Measurements from ENCODE around the gene KCNQ5. TPM values are rescaled to one million over a fixed set of nuclear protein-coding genes. Genes with fewer than 3 reads are reported as not detected.

The KCNQ5 gene
- polyA plus RNA-seq, 1 donor (not counting 4 experiments of a cell fraction or from before 2014, with no cell fraction given), result 3.4 TPM

- H3K36me3 ChIP-seq (ENCODE audit: control insufficient read depth in 2 of 2, extremely low read depth in 1 of 2, insufficient read depth in 2 of 2, low read length in 2 of 2), result no peaks in the 10 kb centered on the region
- H3K4me3 ChIP-seq (ENCODE audit: control insufficient read depth in 2 of 3, extremely low read depth in 1 of 3, insufficient read depth in 2 of 3, low read depth in 1 of 3, low read length in 3 of 3), result no peak overlapping the region
- H3K9me3 ChIP-seq (ENCODE audit: control insufficient read depth, low read depth, low read length), result no peaks in the 10 kb centered on the region
- dilution Hi-C loops (cut with MboI; ENCODE audit: extremely low pct_ligation_motif_present, low sequenced_read_pairs), result no loop called here
- no peaks in the 10 kb centered on the region for H3K9me1 ChIP-seq (ENCODE audit: control insufficient read depth, extremely low read depth, insufficient read depth, low read length)
- FAIRE-seq (peak; percentile 71), DNase-seq (ENCODE audit: low read depth, low spot score) (peak; percentile 17)
- H3K27me3 ChIP-seq (ENCODE audit: control insufficient read depth, extremely low read depth, insufficient read depth, low read length), result no peaks in the 10 kb centered on the region
- H3K27ac ChIP-seq (ENCODE audit: control insufficient read depth, insufficient read depth, low read length), result peak overlapping the region; percentile 50
- H3K79me2 ChIP-seq (ENCODE audit: control insufficient read depth, insufficient read depth, low read length), result no peaks in the 10 kb centered on the region
- no peak overlapping the region for H3K9ac ChIP-seq (ENCODE audit: control insufficient read depth, extremely low read depth, insufficient read depth, low read length)
- peaks cover 35% of the 10 kb centered on the region for H3K4me1 ChIP-seq (ENCODE audit: control insufficient read depth, extremely low read depth, insufficient read depth, low read length)
- no peak overlapping the region for H2AFZ ChIP-seq (ENCODE audit: control insufficient read depth, low read length)
- H4K20me1 ChIP-seq (ENCODE audit: control insufficient read depth, extremely low read depth, insufficient read depth, low read length), result no peaks in the 10 kb centered on the region
- peak overlapping the region; percentile 23 for H3K4me2 ChIP-seq (ENCODE audit: control insufficient read depth, extremely low read depth, insufficient read depth, low read depth, low read length)
- TF ChIP-seq EZH2 (IDR thresholded peaks at IDR 0.05; ENCODE audit: low read length), result no peak
Observed at GRCh38 chr6:72825315-72825911, 203.5 kb downstream of the KCNQ5 start.

GRCh38 chr6:72826037-72826436 is 204.2 kb downstream of the KCNQ5 start:
- H3K4me2 ChIP-seq (ENCODE audit: control insufficient read depth, extremely low read depth, insufficient read depth, low read depth, low read length), result peak overlapping the region; percentile 23
- peaks cover 29% of the 10 kb centered on the region for H3K4me1 ChIP-seq (ENCODE audit: control insufficient read depth, extremely low read depth, insufficient read depth, low read length)
- no peaks in the 10 kb centered on the region for H3K9me3 ChIP-seq (ENCODE audit: control insufficient read depth, low read depth, low read length)
- no peaks in the 10 kb centered on the region for H3K36me3 ChIP-seq (ENCODE audit: control insufficient read depth in 2 of 2, extremely low read depth in 1 of 2, insufficient read depth in 2 of 2, low read length in 2 of 2)
- H3K4me3 ChIP-seq (ENCODE audit: control insufficient read depth in 2 of 3, extremely low read depth in 1 of 3, insufficient read depth in 2 of 3, low read depth in 1 of 3, low read length in 3 of 3), result no peak overlapping the region
- no peaks in the 10 kb centered on the region for H3K9me1 ChIP-seq (ENCODE audit: control insufficient read depth, extremely low read depth, insufficient read depth, low read length)
- H4K20me1 ChIP-seq (ENCODE audit: control insufficient read depth, extremely low read depth, insufficient read depth, low read length), result no peaks in the 10 kb centered on the region
- dilution Hi-C loops (cut with MboI; ENCODE audit: extremely low pct_ligation_motif_present, low sequenced_read_pairs), result no loop called here
- DNase-seq (ENCODE audit: low read depth, low spot score) (peak; percentile 44), FAIRE-seq (peak; percentile 41)
- no peak for TF ChIP-seq EZH2 (IDR thresholded peaks at IDR 0.05; ENCODE audit: low read length)
- TF ChIP-seq, protein P1, sequence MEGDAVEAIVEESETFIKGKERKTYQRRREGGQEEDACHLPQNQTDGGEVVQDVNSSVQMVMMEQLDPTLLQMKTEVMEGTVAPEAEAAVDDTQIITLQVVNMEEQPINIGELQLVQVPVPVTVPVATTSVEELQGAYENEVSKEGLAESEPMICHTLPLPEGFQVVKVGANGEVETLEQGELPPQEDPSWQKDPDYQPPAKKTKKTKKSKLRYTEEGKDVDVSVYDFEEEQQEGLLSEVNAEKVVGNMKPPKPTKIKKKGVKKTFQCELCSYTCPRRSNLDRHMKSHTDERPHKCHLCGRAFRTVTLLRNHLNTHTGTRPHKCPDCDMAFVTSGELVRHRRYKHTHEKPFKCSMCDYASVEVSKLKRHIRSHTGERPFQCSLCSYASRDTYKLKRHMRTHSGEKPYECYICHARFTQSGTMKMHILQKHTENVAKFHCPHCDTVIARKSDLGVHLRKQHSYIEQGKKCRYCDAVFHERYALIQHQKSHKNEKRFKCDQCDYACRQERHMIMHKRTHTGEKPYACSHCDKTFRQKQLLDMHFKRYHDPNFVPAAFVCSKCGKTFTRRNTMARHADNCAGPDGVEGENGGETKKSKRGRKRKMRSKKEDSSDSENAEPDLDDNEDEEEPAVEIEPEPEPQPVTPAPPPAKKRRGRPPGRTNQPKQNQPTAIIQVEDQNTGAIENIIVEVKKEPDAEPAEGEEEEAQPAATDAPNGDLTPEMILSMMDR (optimal IDR thresholded peaks at IDR 0.05 in 1 of 3, IDR thresholded peaks at IDR 0.05 in 1 of 3, conservative IDR thresholded peaks at IDR 0.05 in 1 of 3; ENCODE audit: extremely low read depth in 1 of 3, insufficient read depth in 2 of 3, low read length in 3 of 3), result no peak
- H2AFZ ChIP-seq (ENCODE audit: control insufficient read depth, low read length), result no peak overlapping the region
- no peaks in the 10 kb centered on the region for H3K27me3 ChIP-seq (ENCODE audit: control insufficient read depth, extremely low read depth, insufficient read depth, low read length)
- H3K79me2 ChIP-seq (ENCODE audit: control insufficient read depth, insufficient read depth, low read length), result no peaks in the 10 kb centered on the region
- H3K27ac ChIP-seq (ENCODE audit: control insufficient read depth, insufficient read depth, low read length), result peak overlapping the region; percentile 50
- H3K9ac ChIP-seq (ENCODE audit: control insufficient read depth, extremely low read depth, insufficient read depth, low read length), result no peak overlapping the region

All from keratinocyte (primary cell).